Stimulated activated CD4-positive, alpha-beta T cell treated with anti-CD3 and anti-CD28 coated beads, Interleukin-4, amount 100 ng/mL, for 1 hour (primary cell): ENCODE data around the gene PCNX2.

Experiments
- DNase-seq: peaks from one replicate; pipeline ENCODE4 v3.0.0-alpha.2; 2020

Gene PCNX2

GRCh38 chr1:232950197-232951176 lies 345.0 kb downstream of the PCNX2 start, which contains the start of gene NTPCR:
Gene NTPCR (plus strand): TSS chr1:232950611. CDS start chr1:232950711, 100 bp downstream.
- DNase-seq = peak; percentile 97

GRCh38 chr1:232949636-232950196 lies 345.8 kb downstream of the PCNX2 start:
- DNase-seq = no peak

GRCh38 chr1:232944347-232944746 lies 351.2 kb downstream of the PCNX2 start:
- no peak for DNase-seq

- DNase-seq = peak; percentile 6
Observed at GRCh38 chr1:232943679-232944252, 351.8 kb downstream of the PCNX2 start.

GRCh38 chr1:232942413-232943294 lies 352.9 kb downstream of the PCNX2 start:
- no peak for DNase-seq

- DNase-seq = no peak
Observed at GRCh38 chr1:232940262-232940661, 355.3 kb downstream of the PCNX2 start.

GRCh38 chr1:232939748-232940147 lies 355.8 kb downstream of the PCNX2 start:
- DNase-seq = no peak

- no peak for DNase-seq
Observed at GRCh38 chr1:232938926-232939325, 356.6 kb downstream of the PCNX2 start.

GRCh38 chr1:232937741-232938375 lies 357.7 kb downstream of the PCNX2 start:
- no peak for DNase-seq

- no peak for DNase-seq
Observed at GRCh38 chr1:232936941-232937340, 358.6 kb downstream of the PCNX2 start.
